CD14-positive monocyte (primary cell): Measurements from ENCODE around the gene CISTR. TPM values are rescaled to one million over a fixed set of nuclear protein-coding genes. Genes with fewer than 3 reads are reported as not detected.

Source experiments
- DNase-seq, 3 donors: peaks; one replicate each; pipeline ENCODE4 v3.0.0-alpha.2; 2011 to 2022
- H2AFZ ChIP-seq: 2 replicates; pipeline ENCODE4 v1.6.0; 2012; ENCODE audit warnings: mild to moderate bottlenecking, low read depth, low read length, inconsistent platforms; ENCODE audit not compliant: insufficient read depth, poor library complexity, severe bottlenecking
- H3K27ac ChIP-seq, 2 donors: 1 replicate in 1 of 2; 2 replicates in 1 of 2; pipeline ENCODE4 v1.5.1; 2012 to 2013; ENCODE audit warnings: low read length in 2 of 2, control low read depth in 1 of 2, inconsistent platforms in 1 of 2, low read depth in 1 of 2, mild to moderate bottlenecking in 1 of 2
- H3K27me3 ChIP-seq, 2 donors: one replicate each; pipeline versions ENCODE4 v1.6.0 to v1.6.1; 2011 to 2013; ENCODE audit warnings: low read length in 2 of 2; ENCODE audit not compliant: control insufficient read depth in 2 of 2, insufficient read depth in 2 of 2
- H3K36me3 ChIP-seq, 2 donors: replicated peaks in 1 of 2; 1 replicate in 1 of 2; 2 replicates in 1 of 2; pipeline versions ENCODE4 v1.5.1 to v1.6.1; 2012 to 2013; ENCODE audit warnings: low read length in 2 of 2, control low read depth in 1 of 2, inconsistent platforms in 1 of 2, mild to moderate bottlenecking in 1 of 2; ENCODE audit not compliant: insufficient read depth in 2 of 2, control insufficient read depth in 1 of 2
- H3K4me1 ChIP-seq, 2 donors: 1 replicate in 1 of 2; 2 replicates in 1 of 2; pipeline versions ENCODE4 v1.5.1 to v1.6.1; 2012 to 2013; ENCODE audit warnings: low read length in 2 of 2, control low read depth in 1 of 2, inconsistent platforms in 1 of 2, mild to moderate bottlenecking in 1 of 2, moderate library complexity in 1 of 2; ENCODE audit not compliant: insufficient read depth in 2 of 2, control insufficient read depth in 1 of 2
- H3K4me2 ChIP-seq: replicated peaks from 2 replicates; pipeline ENCODE3; 2012; ENCODE audit warnings: low read length, moderate library complexity, mild to moderate bottlenecking; ENCODE audit not compliant: poor library complexity, severe bottlenecking; ENCODE audit errors: extremely low read depth
- H3K4me3 ChIP-seq, 3 experiments: fragments of 200-600 bp in 1 of 3; sonication (generic) in 1 of 3; replicated peaks in 1 of 3; 1 replicate in 2 of 3; 2 replicates in 1 of 3; pipeline ENCODE4 v1.5.1; 2011 to 2013; ENCODE audit warnings: low read length in 3 of 3, mild to moderate bottlenecking in 3 of 3, control low read depth in 2 of 3, low read depth in 2 of 3, inconsistent platforms in 1 of 3, moderate library complexity in 1 of 3
- H3K79me2 ChIP-seq: 2 replicates; pipeline ENCODE4 v1.6.0; 2012; ENCODE audit warnings: mild to moderate bottlenecking, control low read depth, inconsistent platforms, low read length, moderate library complexity; ENCODE audit not compliant: insufficient read depth
- H3K9ac ChIP-seq: 2 replicates; pipeline ENCODE4 v1.6.0; 2017; ENCODE audit warnings: low read length, mild to moderate bottlenecking; ENCODE audit not compliant: insufficient read depth, poor library complexity, severe bottlenecking
- H3K9me3 ChIP-seq, 2 donors: replicated peaks in 1 of 2; 1 replicate in 1 of 2; 2 replicates in 1 of 2; pipeline versions ENCODE4 v1.5.1 to v1.6.1; 2012 to 2013; ENCODE audit warnings: low read length in 2 of 2, control low read depth in 1 of 2; ENCODE audit not compliant: control insufficient read depth in 1 of 2, insufficient read depth in 1 of 2
- H4K20me1 ChIP-seq: 2 replicates; pipeline ENCODE4 v1.6.0; 2012; ENCODE audit warnings: mild to moderate bottlenecking, low read length, control low read depth, moderate library complexity; ENCODE audit not compliant: insufficient read depth
- H3K27ac Mint-ChIP-seq, 7 donors: one replicate each; pipeline ENCODE4 v1.8.0; 2020; ENCODE audit warnings: mild to moderate bottlenecking in 7 of 7, mixed read lengths in 7 of 7, moderate library complexity in 6 of 7, inconsistent platforms in 2 of 7
- H3K27me3 Mint-ChIP-seq, 3 donors: one replicate each; pipeline ENCODE4 v1.8.0; 2021 to 2022; ENCODE audit warnings: low read depth in 3 of 3, mild to moderate bottlenecking in 3 of 3, mixed read lengths in 3 of 3, moderate library complexity in 3 of 3, inconsistent platforms in 1 of 3
- H3K36me3 Mint-ChIP-seq, 2 donors: one replicate each; pipeline ENCODE4 v1.8.0; 2020; ENCODE audit warnings: mixed read lengths in 2 of 2, inconsistent platforms in 1 of 2, mild to moderate bottlenecking in 1 of 2
- H3K4me1 Mint-ChIP-seq: one replicate; pipeline ENCODE4 v1.8.0; 2020; ENCODE audit warnings: mild to moderate bottlenecking, mixed read lengths
- H3K4me3 Mint-ChIP-seq, 2 donors: one replicate each; pipeline ENCODE4 v1.8.0; 2020; ENCODE audit warnings: mild to moderate bottlenecking in 2 of 2, mixed read lengths in 2 of 2, moderate library complexity in 1 of 2
- H3K9me3 Mint-ChIP-seq, 7 donors: one replicate each; pipeline ENCODE4 v1.8.0; 2020 to 2022; ENCODE audit warnings: mixed read lengths in 7 of 7, mild to moderate bottlenecking in 6 of 7, moderate library complexity in 6 of 7, inconsistent platforms in 2 of 7
- WGBS: methylation state at CpG from one replicate; pipeline ENCODE4 v1.1.5; 2013; ENCODE audit warnings: missing lambda C conversion rate; ENCODE audit not compliant: insufficient coverage; 5-methylcytosine and 5-hydroxymethylcytosine counted together
- intact Hi-C, 2 donors: fragments of 100-400 bp; cut with micrococcal nuclease; formaldehyde crosslinking; loops; one replicate each; pipeline versions ENCODE4 v1.15.0 to v1.15.1; 2023
- polyA plus RNA-seq, 3 donors: library from polyadenylated mRNA; depleted of rRNA in 1 of 3; unstranded in 2 of 3; stranded (reverse) in 1 of 3; fragments of 300-500 nt in 2 of 3; fragments of >200 nt in 1 of 3; fragmentation: Illumina TruSeq in 2 of 3; gene quantifications; 1 replicate in 2 of 3; 2 replicates in 1 of 3; pipeline ENCODE4 v1.2.3, GENCODE V29; 2012 to 2021
- TF ChIP-seq, protein P1 (sequence below): fragments of 200-600 bp; IDR thresholded peaks from one replicate; pipeline ENCODE4 v1.8.0; 2022; ENCODE audit warnings: antibody characterized with exemption, mild to moderate bottlenecking

Gene CISTR
- polyA plus RNA-seq, 3 donors, result not detected

DNA sequence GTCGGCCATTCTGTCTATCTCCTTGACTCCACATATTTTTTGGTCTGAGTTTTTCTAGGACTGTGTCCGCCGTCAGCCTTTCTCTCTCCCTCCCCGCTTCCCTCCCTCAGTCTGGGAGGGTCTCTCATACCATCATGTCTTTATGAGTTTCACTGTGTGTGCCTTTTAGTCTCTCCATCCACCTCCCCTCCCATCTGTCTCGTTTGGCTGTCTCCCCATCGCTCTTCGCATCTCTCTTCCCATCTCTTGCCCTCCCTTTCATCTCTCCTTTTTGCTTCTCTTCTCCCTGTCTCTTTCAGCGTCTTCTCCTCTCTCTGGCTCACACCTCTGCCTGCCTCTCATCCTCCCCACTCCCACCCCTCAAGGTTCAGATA, 6.9 kb upstream of the CISTR start:
- 56% methylated on average over 8 of the region's 8 CpGs for WGBS
- Histone ChIP-seq H2AFZ (no peak overlapping the region), H3K4me3 (no peak overlapping the region), H3K27ac (no peak overlapping the region), H3K36me3 (no peaks in the 10 kb centered on the region), H3K27me3 (peaks cover 50 to 74% of the 10 kb centered on the region in 2 donors), H3K79me2 (no peaks in the 10 kb centered on the region), H4K20me1 (no peaks in the 10 kb centered on the region), H3K4me2 (no peak overlapping the region), H3K9ac (no peak overlapping the region), H3K9me3 (no peaks in the 10 kb centered on the region), H3K4me1 (peaks cover 5 to 11% of the 10 kb centered on the region in 2 donors)
- TF ChIP-seq, protein P1, sequence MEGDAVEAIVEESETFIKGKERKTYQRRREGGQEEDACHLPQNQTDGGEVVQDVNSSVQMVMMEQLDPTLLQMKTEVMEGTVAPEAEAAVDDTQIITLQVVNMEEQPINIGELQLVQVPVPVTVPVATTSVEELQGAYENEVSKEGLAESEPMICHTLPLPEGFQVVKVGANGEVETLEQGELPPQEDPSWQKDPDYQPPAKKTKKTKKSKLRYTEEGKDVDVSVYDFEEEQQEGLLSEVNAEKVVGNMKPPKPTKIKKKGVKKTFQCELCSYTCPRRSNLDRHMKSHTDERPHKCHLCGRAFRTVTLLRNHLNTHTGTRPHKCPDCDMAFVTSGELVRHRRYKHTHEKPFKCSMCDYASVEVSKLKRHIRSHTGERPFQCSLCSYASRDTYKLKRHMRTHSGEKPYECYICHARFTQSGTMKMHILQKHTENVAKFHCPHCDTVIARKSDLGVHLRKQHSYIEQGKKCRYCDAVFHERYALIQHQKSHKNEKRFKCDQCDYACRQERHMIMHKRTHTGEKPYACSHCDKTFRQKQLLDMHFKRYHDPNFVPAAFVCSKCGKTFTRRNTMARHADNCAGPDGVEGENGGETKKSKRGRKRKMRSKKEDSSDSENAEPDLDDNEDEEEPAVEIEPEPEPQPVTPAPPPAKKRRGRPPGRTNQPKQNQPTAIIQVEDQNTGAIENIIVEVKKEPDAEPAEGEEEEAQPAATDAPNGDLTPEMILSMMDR, result no peak
- H3K36me3 Mint-ChIP-seq, result no peaks in the 10 kb centered on the region
- DNase-seq, result no peak
- H3K4me3 Mint-ChIP-seq, result peak overlapping the region in 1 of 2 donors; percentile 56
- no peak overlapping the region for H3K27ac Mint-ChIP-seq
- intact Hi-C loops, result no loop called here
- peaks cover 0 to 4% (median 0%) of the 10 kb centered on the region in 7 donors for H3K9me3 Mint-ChIP-seq
- peaks cover 19% of the 10 kb centered on the region for H3K4me1 Mint-ChIP-seq
- peaks cover 39 to 63% (median 42%) of the 10 kb centered on the region in 3 donors for H3K27me3 Mint-ChIP-seq

DNA sequence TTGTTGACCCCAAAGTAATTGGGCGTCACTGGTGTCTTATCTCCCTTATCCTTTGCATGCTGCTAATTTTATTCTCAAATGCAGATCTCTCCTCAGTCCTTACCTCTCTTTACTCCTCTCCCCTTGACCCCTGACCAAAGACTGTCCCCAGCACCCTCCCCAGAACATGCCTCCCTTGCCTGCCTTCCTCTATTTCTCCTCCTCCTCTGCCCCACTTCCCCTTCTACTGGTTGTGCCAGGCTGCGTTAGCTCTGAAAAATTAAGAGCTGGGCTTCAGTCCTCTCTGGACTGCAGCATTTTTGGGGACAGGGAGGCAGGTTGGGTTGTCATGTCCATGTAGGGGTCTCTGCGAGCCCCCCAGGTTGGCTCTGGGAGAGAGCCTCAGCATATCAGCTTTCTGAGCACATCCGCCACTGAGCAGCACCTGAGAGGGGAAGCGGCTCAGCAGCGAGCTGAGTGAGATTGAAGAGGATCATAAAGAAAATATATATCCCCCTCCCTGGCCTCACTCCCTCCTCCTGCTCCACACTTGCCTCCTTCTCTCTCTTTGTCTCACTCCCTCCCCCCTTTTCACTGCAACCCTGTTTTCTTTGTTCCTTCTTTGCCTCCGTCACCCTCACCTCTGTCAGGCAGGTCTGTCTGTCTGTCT, 6.4 kb upstream of the CISTR start:
- intact Hi-C loops, result no loop called here
- DNase-seq, result no peak

More for the DNA sequence above, 6.4 kb upstream of the CISTR start:
- no peak overlapping the region for H3K4me2 ChIP-seq
- H3K79me2 ChIP-seq, result no peaks in the 10 kb centered on the region
- peak overlapping the region in 1 of 2 donors; percentile 35 for H3K4me3 Mint-ChIP-seq
- H3K9me3 Mint-ChIP-seq, result peaks cover 0 to 4% (median 0%) of the 10 kb centered on the region in 7 donors
- H3K27me3 ChIP-seq, result peaks cover 51 to 74% of the 10 kb centered on the region in 2 donors
- peaks cover 19% of the 10 kb centered on the region for H3K4me1 Mint-ChIP-seq
- no peak overlapping the region for H3K27ac Mint-ChIP-seq
- peaks cover 35 to 58% (median 42%) of the 10 kb centered on the region in 3 donors for H3K27me3 Mint-ChIP-seq
- H3K4me3 ChIP-seq, result no peak overlapping the region
- H3K36me3 ChIP-seq, result no peaks in the 10 kb centered on the region
- H3K27ac ChIP-seq, result no peak overlapping the region
- TF ChIP-seq, protein P1, result no peak
- peaks cover 5 to 11% of the 10 kb centered on the region in 2 donors for H3K4me1 ChIP-seq
- H2AFZ ChIP-seq, result peak overlapping the region; percentile 57
- 69% methylated on average over 2 of the region's 7 CpGs for WGBS
- no peak overlapping the region for H3K9ac ChIP-seq
- H4K20me1 ChIP-seq, result no peaks in the 10 kb centered on the region
- peaks cover 0 to 3% of the 10 kb centered on the region in 2 donors for H3K9me3 ChIP-seq
- H3K36me3 Mint-ChIP-seq, result no peaks in the 10 kb centered on the region
